GM12891 (cell line): ENCODE measurements around the gene UBASH3B. TPM values are rescaled to one million over a fixed set of nuclear protein-coding genes. Genes with fewer than 3 reads are reported as not detected.
"Not testable (repeated sequence)": the region's sequence is repeated elsewhere in the genome, so short reads cannot be mapped to it uniquely, and the experiment has no call there.

Experiments
- DNase-seq: peaks from one replicate; pipeline ENCODE4 v3.0.0; 2011; ENCODE audit warnings: low spot score; ENCODE audit not compliant: insufficient read length
- FAIRE-seq: peaks from 2 replicates; lab custom pipeline; 2011; peaks lifted over from hg19 to GRCh38; lab: Jason Lieb, UNC
- PAX5 ChIP-seq: IDR thresholded peaks from 2 replicates; pipeline ENCODE4 v1.6.1; 2011; ENCODE audit warnings: low read length, moderate library complexity, mild to moderate bottlenecking; ENCODE audit not compliant: insufficient read depth, severe bottlenecking
- POLR2A ChIP-seq: IDR thresholded peaks from 2 replicates; pipeline ENCODE4 v1.6.1; 2011; ENCODE audit warnings: low read depth, low read length, control low read depth
- POLR2AphosphoS5 ChIP-seq: IDR thresholded peaks from 2 replicates; pipeline ENCODE4 v1.6.1; 2011; ENCODE audit warnings: low read depth, low read length, control low read depth
- POU2F2 ChIP-seq: IDR thresholded peaks from 2 replicates; pipeline ENCODE4 v1.6.1; 2011; ENCODE audit warnings: low read depth, mild to moderate bottlenecking, control low read depth, low read length, moderate library complexity
- SPI1 ChIP-seq: IDR thresholded peaks from 2 replicates; pipeline ENCODE4 v1.6.1; 2011; ENCODE audit warnings: low read depth, low read length, control low read depth
- TAF1 ChIP-seq: IDR thresholded peaks from 2 replicates; pipeline ENCODE4 v1.6.1; 2011; ENCODE audit warnings: low read depth, low read length, control low read depth
- polyA plus RNA-seq: library from polyadenylated mRNA; unstranded; fragments of >200 nt; gene quantifications from one replicate; pipeline ENCODE4 v1.2.1, GENCODE V29; 2012; ENCODE audit warnings: low read depth, missing spikeins, inconsistent platforms; ENCODE audit not compliant: missing spikeins

UBASH3B gene, protein sequence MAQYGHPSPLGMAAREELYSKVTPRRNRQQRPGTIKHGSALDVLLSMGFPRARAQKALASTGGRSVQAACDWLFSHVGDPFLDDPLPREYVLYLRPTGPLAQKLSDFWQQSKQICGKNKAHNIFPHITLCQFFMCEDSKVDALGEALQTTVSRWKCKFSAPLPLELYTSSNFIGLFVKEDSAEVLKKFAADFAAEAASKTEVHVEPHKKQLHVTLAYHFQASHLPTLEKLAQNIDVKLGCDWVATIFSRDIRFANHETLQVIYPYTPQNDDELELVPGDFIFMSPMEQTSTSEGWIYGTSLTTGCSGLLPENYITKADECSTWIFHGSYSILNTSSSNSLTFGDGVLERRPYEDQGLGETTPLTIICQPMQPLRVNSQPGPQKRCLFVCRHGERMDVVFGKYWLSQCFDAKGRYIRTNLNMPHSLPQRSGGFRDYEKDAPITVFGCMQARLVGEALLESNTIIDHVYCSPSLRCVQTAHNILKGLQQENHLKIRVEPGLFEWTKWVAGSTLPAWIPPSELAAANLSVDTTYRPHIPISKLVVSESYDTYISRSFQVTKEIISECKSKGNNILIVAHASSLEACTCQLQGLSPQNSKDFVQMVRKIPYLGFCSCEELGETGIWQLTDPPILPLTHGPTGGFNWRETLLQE
- 11.1 TPM for polyA plus RNA-seq

- no peak for TF ChIP-seq SPI1
- TF ChIP-seq POU2F2, result no peak
- no peak for TF ChIP-seq POLR2A
- no peak for TF ChIP-seq TAF1
- FAIRE-seq, result peak; percentile 93
- DNase-seq, result peak; percentile 64
These were observed at the start of gene UBASH3B for GRCh38 chr11:122655527-122656072. Gene UBASH3B (plus strand): TSS chr11:122655722. CDS start chr11:122656050, 328 bp downstream.

DNA sequence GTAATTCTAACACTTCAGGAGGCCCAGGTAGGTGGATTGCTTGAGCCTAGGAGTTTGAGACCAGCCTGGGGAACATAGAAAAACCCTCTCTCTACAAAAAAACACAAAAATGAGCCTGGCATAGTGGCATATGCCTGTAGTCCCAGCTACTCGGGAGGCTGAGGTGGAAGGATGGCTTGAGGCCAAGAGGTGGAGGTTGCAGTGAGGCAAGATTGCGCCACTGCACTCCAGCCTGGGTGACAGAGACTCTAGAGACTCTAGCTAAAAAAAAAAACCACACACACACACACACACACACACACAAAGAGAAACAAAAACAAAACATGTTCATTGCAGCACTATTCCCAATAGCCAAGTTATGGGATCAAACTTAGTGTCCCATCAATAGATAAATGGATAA is 48.4 kb upstream of the UBASH3B start:
- DNase-seq, FAIRE-seq: not testable (repeated sequence)

GRCh38 chr11:122612123-122612824 is 43.2 kb upstream of the UBASH3B start:
- no peak for DNase-seq
- TF ChIP-seq SPI1 (no peak), POU2F2 (no peak), POLR2A (no peak)
- no peak for FAIRE-seq

DNA sequence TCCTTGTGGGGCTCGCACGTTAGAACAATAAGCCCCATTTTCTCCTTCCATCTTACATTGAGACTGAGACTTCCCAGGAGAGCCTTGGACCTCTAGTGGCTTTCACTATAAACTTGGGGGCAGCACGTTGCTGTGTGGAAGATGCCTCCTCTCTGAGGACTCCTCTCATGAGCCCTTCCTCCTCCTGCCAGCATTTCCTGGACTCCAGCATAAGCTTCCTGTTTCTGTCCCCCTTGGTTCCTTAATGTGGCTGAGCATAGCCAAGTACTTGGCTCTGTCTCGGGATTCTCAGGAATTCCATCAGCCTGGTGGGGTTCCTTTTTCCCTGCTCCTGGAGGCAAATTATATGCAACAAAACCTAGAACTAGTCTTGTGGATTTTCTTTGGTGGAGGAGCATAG is 38.8 kb upstream of the UBASH3B start:
- TF ChIP-seq PAX5, result no peak
- no peak for TF ChIP-seq POLR2A
- no peak for TF ChIP-seq TAF1
- DNase-seq (no peak), FAIRE-seq (no peak)

- TF ChIP-seq POLR2A, result no peak
- no peak for TF ChIP-seq SPI1
- no peak for TF ChIP-seq PAX5
- TF ChIP-seq POLR2AphosphoS5, result no peak
- TF ChIP-seq TAF1, result no peak
- no peak for TF ChIP-seq POU2F2
- FAIRE-seq (no peak), DNase-seq (no peak)
These were observed 38.2 kb upstream of the UBASH3B start for GRCh38 chr11:122617297-122617696.

DNA sequence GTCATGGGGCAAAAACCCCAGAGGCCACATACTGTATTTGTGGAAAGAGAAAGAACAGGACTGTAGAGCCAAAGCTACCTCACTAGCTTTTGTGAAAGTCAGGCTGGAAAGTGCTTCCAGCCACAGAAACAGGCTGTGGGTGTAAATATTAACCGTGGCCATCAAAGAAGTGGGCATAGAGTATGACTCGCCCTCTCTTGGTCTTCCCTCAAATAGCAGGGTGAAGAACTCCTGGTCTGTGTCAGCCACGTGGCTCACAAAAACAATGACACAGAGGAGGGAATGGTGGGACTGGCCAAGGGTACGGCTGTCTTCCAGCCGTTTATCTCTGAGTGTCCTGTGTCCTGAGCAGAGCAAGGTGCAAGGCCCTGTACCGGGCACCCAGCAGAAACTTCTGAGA is 37.6 kb upstream of the UBASH3B start:
- FAIRE-seq (no peak), DNase-seq (no peak)
- TF ChIP-seq POLR2AphosphoS5 (no peak), SPI1 (no peak), POLR2A (no peak), PAX5 (no peak), TAF1 (no peak), POU2F2 (no peak)

- no peak for TF ChIP-seq POU2F2
- no peak for TF ChIP-seq PAX5
- TF ChIP-seq SPI1, result no peak
- no peak for TF ChIP-seq TAF1
- TF ChIP-seq POLR2AphosphoS5, result no peak
- TF ChIP-seq POLR2A, result no peak
- no peak for FAIRE-seq
- no peak for DNase-seq
These were observed 36.6 kb upstream of the UBASH3B start for GRCh38 chr11:122618927-122619326.

GRCh38 chr11:122619757-122620156 is 35.8 kb upstream of the UBASH3B start:
- no peak for TF ChIP-seq POU2F2
- TF ChIP-seq TAF1, result no peak
- TF ChIP-seq PAX5, result no peak
- no peak for TF ChIP-seq SPI1
- TF ChIP-seq POLR2A, result no peak
- TF ChIP-seq POLR2AphosphoS5, result no peak
- FAIRE-seq, result no peak
- DNase-seq, result no peak

DNA sequence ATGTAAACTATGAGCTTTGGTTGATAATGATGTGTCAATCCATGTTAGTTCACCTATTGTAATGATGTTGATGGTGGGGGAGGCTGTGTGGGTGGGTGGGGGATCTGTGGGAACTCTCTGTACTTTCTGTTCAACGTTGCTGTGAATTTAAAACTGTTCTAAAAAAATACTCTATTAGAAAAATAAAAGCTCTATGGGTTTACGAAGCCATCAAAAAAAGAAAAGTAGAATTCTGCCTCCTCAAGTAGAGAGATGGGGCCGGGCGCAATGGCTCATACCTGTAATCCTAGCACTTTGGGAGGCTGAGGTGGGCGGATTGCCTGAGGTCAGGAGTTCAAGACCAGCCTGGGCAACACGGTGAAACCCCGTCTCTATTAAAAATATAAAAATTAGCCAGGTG is 30.0 kb upstream of the UBASH3B start:
- not testable (repeated sequence) for FAIRE-seq, DNase-seq

GRCh38 chr11:122625976-122626665 is 29.4 kb upstream of the UBASH3B start:
- no peak for DNase-seq
- TF ChIP-seq POLR2AphosphoS5 (no peak), SPI1 (no peak), POLR2A (no peak), TAF1 (no peak), PAX5 (no peak), POU2F2 (no peak)
- no peak for FAIRE-seq
